HepG2 (cell line): ENCODE measurements around the gene EFNA2. TPM values are rescaled to one million over a fixed set of nuclear protein-coding genes. Genes with fewer than 3 reads are reported as not detected.

ENCODE experiments used
- ATAC-seq: fragments of 200-7000 bp; cut with Tn5 transposase; 3 replicates; pipeline ENCODE4 v1.9.1; 2020; ENCODE audit warnings: mild to moderate bottlenecking, moderate library complexity
- BruUV-seq: library from RNA; stranded (reverse); fragments of 400-500 nt; replicated peaks from 2 replicates; lab custom pipeline; 2021; lab: Mats Ljungman, UMichigan
- CTCF ChIA-PET: fragments of 300-600 bp; formaldehyde crosslinking; extraction: SDS; loops from one replicate; lab custom pipeline; 2021; ENCODE audit warnings: low total read pairs, inconsistent platforms, low intra/inter-chr PET ratio; lab: Yijun Ruan, JAX
- POLR2A ChIA-PET: fragments of 350-600 bp; sonication (Branson Sonifier 250); formaldehyde crosslinking; loops from one replicate; lab custom pipeline; 2020; ENCODE audit warnings: antibody characterized with exemption, inconsistent platforms; lab: Yijun Ruan, JAX
- DNase-seq: peaks from one replicate; pipeline ENCODE4 v3.0.0-alpha.2; 2015; ENCODE audit warnings: low spot score
- FAIRE-seq: peaks from 3 replicates; lab custom pipeline; 2011; peaks lifted over from hg19 to GRCh38; lab: Jason Lieb, UNC
- H2AFZ ChIP-seq: one replicate; pipeline ENCODE4 v1.6.1; 2011; ENCODE audit warnings: low read length, inconsistent platforms
- H3K27ac ChIP-seq: fragments of 300-600 bp; 3 replicates; pipeline ENCODE4 v1.8.0; 2011; ENCODE audit warnings: mixed run types, mild to moderate bottlenecking, mixed read lengths, low read length, inconsistent platforms; ENCODE audit not compliant: insufficient read depth; ENCODE audit errors: extremely low read length
- H3K27me3 ChIP-seq, 2 experiments: fragments of 200-600 bp in 1 of 2; 2 replicates in 1 of 2; 3 replicates in 1 of 2; pipeline versions ENCODE4 v1.6.0 to v1.8.0; 2011; ENCODE audit warnings: low read length in 2 of 2, mild to moderate bottlenecking in 2 of 2, moderate library complexity in 2 of 2, inconsistent platforms in 1 of 2; ENCODE audit not compliant: insufficient read depth in 2 of 2, control insufficient read depth in 1 of 2
- H3K36me3 ChIP-seq, 2 experiments: fragments of 200-600 bp in 1 of 2; replicated peaks in 1 of 2; 2 replicates in 1 of 2; 3 replicates in 1 of 2; pipeline versions ENCODE4 v1.5.1 to v1.8.0; 2011; ENCODE audit warnings: low read length in 2 of 2, inconsistent platforms in 1 of 2; ENCODE audit not compliant: insufficient read depth in 2 of 2, control insufficient read depth in 1 of 2
- H3K4me1 ChIP-seq: 2 replicates; pipeline ENCODE4 v1.5.1; 2012; ENCODE audit warnings: low read length, inconsistent platforms; ENCODE audit not compliant: insufficient read depth
- H3K4me2 ChIP-seq: 2 replicates; pipeline ENCODE4 v1.6.0; 2011; ENCODE audit warnings: low read depth, low read length, inconsistent platforms
- H3K4me3 ChIP-seq, 3 experiments: fragments of 200-600 bp in 1 of 3; sonication (generic), shearing (Covaris generic) in 1 of 3; replicated peaks in 1 of 3; 2 replicates each; pipeline ENCODE4 v1.5.1; 2011 to 2016; ENCODE audit warnings: low read length in 3 of 3, inconsistent platforms in 2 of 3, low read depth in 2 of 3, mild to moderate bottlenecking in 2 of 3, control low read depth in 1 of 3, mixed read lengths in 1 of 3; ENCODE audit not compliant: insufficient read depth in 1 of 3
- H3K79me2 ChIP-seq: one replicate; pipeline ENCODE4 v1.6.1; 2011; ENCODE audit warnings: low read length, inconsistent platforms; ENCODE audit not compliant: insufficient read depth
- H3K9ac ChIP-seq: 2 replicates; pipeline ENCODE4 v1.6.0; 2011; ENCODE audit warnings: mild to moderate bottlenecking, low read depth, low read length, inconsistent platforms; ENCODE audit not compliant: insufficient read depth
- H3K9me3 ChIP-seq: 2 replicates; pipeline ENCODE4 v1.5.1; 2012; ENCODE audit warnings: mild to moderate bottlenecking, low read length
- H4K20me1 ChIP-seq: 2 replicates; pipeline ENCODE4 v1.6.0; 2011; ENCODE audit warnings: inconsistent platforms, mild to moderate bottlenecking, low read length, moderate library complexity; ENCODE audit not compliant: insufficient read depth
- AGO1 ChIP-seq: fragments of 200-400 bp; formaldehyde crosslinking; IDR thresholded peaks from 2 replicates; pipeline ENCODE4 v1.6.1; 2017; ENCODE audit warnings: mild to moderate bottlenecking, low read depth, low read length, moderate library complexity; ENCODE audit not compliant: poor library complexity, severe bottlenecking
- AGO2 ChIP-seq: fragments of 200-400 bp; formaldehyde crosslinking; optimal IDR thresholded peaks from 2 replicates; pipeline ENCODE3; 2017; ENCODE audit warnings: mild to moderate bottlenecking, low read depth, low read length, moderate library complexity
- GATAD1 ChIP-seq: IDR thresholded peaks from 2 replicates; pipeline ENCODE4 v1.6.1; 2016; ENCODE audit warnings: missing genetic modification reagents, missing compliant biosample characterization
- KDM1A ChIP-seq: IDR thresholded peaks from 2 replicates; pipeline ENCODE4 v1.6.1; 2016; ENCODE audit warnings: missing compliant biosample characterization
- RBFOX2 ChIP-seq: fragments of 200-400 bp; formaldehyde crosslinking; IDR thresholded peaks from 2 replicates; pipeline ENCODE4 v1.6.1; 2017; ENCODE audit warnings: low read depth, mild to moderate bottlenecking, low read length
- SRSF9 ChIP-seq: fragments of 200-400 bp; formaldehyde crosslinking; IDR thresholded peaks from 2 replicates; pipeline ENCODE4 v1.6.1; 2018; ENCODE audit warnings: borderline replicate concordance, mild to moderate bottlenecking, low read depth, low read length; ENCODE audit not compliant: insufficient read depth, poor library complexity, severe bottlenecking
- ZNF367 ChIP-seq: sonication (generic); formaldehyde crosslinking; IDR thresholded peaks from 2 replicates; pipeline ENCODE4 v1.4.0; 2020; ENCODE audit warnings: missing genetic modification reagents, borderline replicate concordance
- ZNF441 ChIP-seq: sonication (generic); formaldehyde crosslinking; IDR thresholded peaks from 2 replicates; pipeline ENCODE4 v1.7.0; 2021; ENCODE audit warnings: missing genetic modification reagents, borderline replicate concordance
- ZNF775 ChIP-seq: sonication (generic); formaldehyde crosslinking; IDR thresholded peaks from 2 replicates; pipeline ENCODE4 v1.4.0; 2020; ENCODE audit warnings: missing genetic modification reagents, mild to moderate bottlenecking, moderate library complexity, borderline replicate concordance
- WGBS: methylation state at CpG from one replicate; pipeline ENCODE4 v1.1.6; 2017; ENCODE audit warnings: low lambda C conversion rate; 5-methylcytosine and 5-hydroxymethylcytosine counted together
- in situ Hi-C: cut with HindIII; loops from 2 replicates; pipeline ENCODE4 v1.10.0; 2017; ENCODE audit warnings: low pct_unique_long_range_greater_than_20kb; ENCODE audit not compliant: extremely low pct_ligation_motif_present
- intact Hi-C: fragments of 100-400 bp; cut with micrococcal nuclease; formaldehyde crosslinking; loops from one replicate; pipeline ENCODE4 v1.10.0; 2022; ENCODE audit not compliant: unreplicated experiment
- polyA plus RNA-seq, 8 experiments: library from polyadenylated mRNA; depleted of rRNA in 3 of 8; stranded (reverse) in 7 of 8; unstranded in 1 of 8; fragments of >200 nt; fragmentation: Illumina TruSeq in 4 of 8; extraction: Trizol in 4 of 8; gene quantifications; 2 replicates each; pipeline versions ENCODE4 v1.2.1 to v1.2.3, GENCODE V29; 2011 to 2016; ENCODE audit warnings: low read depth in 4 of 8, missing spikeins in 1 of 8, mixed read lengths in 1 of 8; ENCODE audit not compliant: insufficient read depth in 1 of 8
- total RNA-seq, 5 experiments: library from RNA; depleted of rRNA; stranded (reverse); fragments of >200 nt; fragmentation: Illumina TruSeq; extraction: Trizol; gene quantifications; 2 replicates each; pipeline ENCODE4 v1.2.3, GENCODE V29; 2016; ENCODE audit warnings: low read depth in 1 of 5

EFNA2 gene
- total and polyA plus RNA-seq, 2 of the 13 experiments (the other 11 are each of a cell fraction or from before 2014, with no cell fraction given) = 6.0 to 9.9 TPM

- TF ChIP-seq GATAD1 (CRISPR knock-in tag) (0 out of 2 replicates have a peak, but pooled peaks have one; percentile 50), ZNF775 (no peak), ZNF367 (CRISPR knock-in tag) (no peak)
Observed at GRCh38 chr19:1279782-1280341, 5.8 kb upstream of the EFNA2 start (continued).

GRCh38 chr19:1280636-1281568, 4.8 kb upstream of the EFNA2 start:
- Histone ChIP-seq H3K79me2 (peaks cover 4% of the 10 kb centered on the region), H3K4me1 (peaks cover 39% of the 10 kb centered on the region), H3K4me2 (no peak overlapping the region), H3K36me3 (peaks cover 2 to 9% of the 10 kb centered on the region in 2 experiments; a peak in 3 of 5 replicates), H3K4me3 (no peak overlapping the region), H2AFZ (no peak overlapping the region), H3K9me3 (no peaks in the 10 kb centered on the region), H3K27ac (no peak overlapping the region), H3K9ac (no peak overlapping the region), H3K27me3 (no peaks in the 10 kb centered on the region), H4K20me1 (no peaks in the 10 kb centered on the region)
- intact Hi-C loops = no loop called here
- WGBS = 94% methylated on average over 22 of the region's 53 CpGs
- TF ChIP-seq ZNF441 (no peak), AGO2 (peak; percentile 82), RBFOX2 (peak; percentile 37; the same call in 1 of the 2 replicates), KDM1A (no peak), AGO1 (peak; percentile 44), SRSF9 (no peak)
- ChIA-PET POLR2A (no interaction called here), CTCF (interaction anchor here (1.7 to 1.9 kb wide), 2 partner anchors 35 to 92 kb away, joined by 6 to 16 read pairs; no protein-coding TSS in a partner anchor)
- no peak for ATAC-seq
- no TSS peak for BruUV-seq
- FAIRE-seq = no peak
- DNase-seq = no peak
- in situ Hi-C loops = loop anchor here (5.0 kb wide), 2 partner anchors 36 to 91 kb away; no protein-coding TSS in a partner anchor
